HepG2 (cell line): ENCODE data around the gene SRSF3. TPM values are rescaled to one million over a fixed set of nuclear protein-coding genes. Genes with fewer than 3 reads are reported as not detected.
A peak's percentile ranks its signal among the peaks of the same experiment; 100 is the strongest.

Source experiments
- HNF4G ChIP-seq, 2 experiments: sonication (generic) in 1 of 2; formaldehyde crosslinking in 1 of 2; IDR thresholded peaks; 2 replicates each; pipeline versions ENCODE4 v1.4.0 to v1.6.1; 2011 to 2020; ENCODE audit warnings: borderline replicate concordance in 2 of 2, low read depth in 2 of 2, mild to moderate bottlenecking in 2 of 2, low read length in 1 of 2, missing genetic modification reagents in 1 of 2, moderate library complexity in 1 of 2
- JUN ChIP-seq: sonication (generic); formaldehyde crosslinking; IDR thresholded peaks from 2 replicates; pipeline ENCODE4 v1.4.0; 2020; ENCODE audit warnings: mild to moderate bottlenecking, missing genetic modification reagents
- KDM2A ChIP-seq: sonication (generic); formaldehyde crosslinking; IDR thresholded peaks from 2 replicates; pipeline ENCODE4 v1.4.0; 2020; ENCODE audit warnings: low read depth, missing genetic modification reagents, borderline replicate concordance
- MYNN ChIP-seq: sonication (generic); formaldehyde crosslinking; IDR thresholded peaks from 2 replicates; pipeline ENCODE4 v1.4.0; 2020; ENCODE audit warnings: mild to moderate bottlenecking, low read depth, missing genetic modification reagents
- NPAS2 ChIP-seq: sonication (generic); formaldehyde crosslinking; IDR thresholded peaks from 2 replicates; pipeline ENCODE4 v1.8.0; 2022; ENCODE audit warnings: mild to moderate bottlenecking, missing genetic modification reagents, borderline replicate concordance
- PCBP1 ChIP-seq: fragments of 200-400 bp; formaldehyde crosslinking; IDR thresholded peaks from 2 replicates; pipeline ENCODE4 v1.6.1; 2017; ENCODE audit warnings: mild to moderate bottlenecking, low read depth, low read length, borderline replicate concordance
- REPIN1 ChIP-seq: sonication (generic); formaldehyde crosslinking; IDR thresholded peaks from 2 replicates; pipeline ENCODE4 v1.8.0; 2022; ENCODE audit warnings: missing genetic modification reagents, low read depth, mild to moderate bottlenecking, borderline replicate concordance
- RXRA ChIP-seq: sonication (generic); formaldehyde crosslinking; IDR thresholded peaks from 2 replicates; pipeline ENCODE4 v1.5.1; 2020; ENCODE audit warnings: missing genetic modification reagents
- SP2 ChIP-seq: sonication (generic); formaldehyde crosslinking; IDR thresholded peaks from 2 replicates; pipeline ENCODE4 v1.5.1; 2020; ENCODE audit warnings: mild to moderate bottlenecking, missing genetic modification reagents
- TP53 ChIP-seq: sonication (generic); formaldehyde crosslinking; conservative IDR thresholded peaks from 2 replicates; pipeline ENCODE4 v1.4.0; 2020; ENCODE audit warnings: missing genetic modification reagents
- TSC22D2 ChIP-seq: sonication (generic); formaldehyde crosslinking; IDR thresholded peaks from 2 replicates; pipeline ENCODE4 v1.5.1; 2020; ENCODE audit warnings: missing genetic modification reagents, mild to moderate bottlenecking, borderline replicate concordance
- XRCC5 ChIP-seq: fragments of 200-400 bp; formaldehyde crosslinking; optimal IDR thresholded peaks from 2 replicates; pipeline ENCODE3; 2017; ENCODE audit warnings: mild to moderate bottlenecking, low read length
- ZBTB34 ChIP-seq: sonication (generic); formaldehyde crosslinking; IDR thresholded peaks from 2 replicates; pipeline ENCODE4 v1.8.0; 2022; ENCODE audit warnings: mild to moderate bottlenecking, missing genetic modification reagents
- ZC3H4 ChIP-seq: sonication (generic); formaldehyde crosslinking; IDR thresholded peaks from 2 replicates; pipeline ENCODE4 v1.4.0; 2020; ENCODE audit warnings: missing genetic modification reagents, borderline replicate concordance
- ZNF10 ChIP-seq: sonication (generic); formaldehyde crosslinking; IDR thresholded peaks from 2 replicates; pipeline ENCODE4 v1.4.0; 2020; ENCODE audit warnings: mild to moderate bottlenecking, low read depth, missing genetic modification reagents, borderline replicate concordance
- ZNF3 ChIP-seq: IDR thresholded peaks from 2 replicates; pipeline ENCODE4 v1.7.0; 2017; ENCODE audit warnings: inconsistent platforms
- ZNF331 ChIP-seq: sonication (generic); formaldehyde crosslinking; IDR thresholded peaks from 2 replicates; pipeline ENCODE4 v1.4.0; 2020; ENCODE audit warnings: missing genetic modification reagents
- ZNF337 ChIP-seq: sonication (generic); formaldehyde crosslinking; IDR thresholded peaks from 2 replicates; pipeline ENCODE4 v1.5.1; 2020; ENCODE audit warnings: missing genetic modification reagents, low read depth, mild to moderate bottlenecking, borderline replicate concordance
- ZNF354B ChIP-seq: sonication (generic); formaldehyde crosslinking; IDR thresholded peaks from 2 replicates; pipeline ENCODE4 v1.8.0; 2022; ENCODE audit warnings: mild to moderate bottlenecking, missing genetic modification reagents
- ZNF709 ChIP-seq: sonication (generic); formaldehyde crosslinking; IDR thresholded peaks from 2 replicates; pipeline ENCODE4 v1.5.0; 2020; ENCODE audit warnings: mild to moderate bottlenecking, missing genetic modification reagents
- ZNF710 ChIP-seq: sonication (generic); formaldehyde crosslinking; IDR thresholded peaks from 2 replicates; pipeline ENCODE4 v1.5.0; 2020; ENCODE audit warnings: mild to moderate bottlenecking, missing genetic modification reagents, borderline replicate concordance
- ZNF775 ChIP-seq: sonication (generic); formaldehyde crosslinking; IDR thresholded peaks from 2 replicates; pipeline ENCODE4 v1.4.0; 2020; ENCODE audit warnings: missing genetic modification reagents, mild to moderate bottlenecking, moderate library complexity, borderline replicate concordance
- ZSCAN30 ChIP-seq: sonication (generic); formaldehyde crosslinking; IDR thresholded peaks from 2 replicates; pipeline ENCODE4 v1.5.0; 2020; ENCODE audit warnings: mild to moderate bottlenecking, missing genetic modification reagents
- polyA plus RNA-seq, 8 experiments: library from polyadenylated mRNA; depleted of rRNA in 3 of 8; stranded (reverse) in 7 of 8; unstranded in 1 of 8; fragments of >200 nt; fragmentation: Illumina TruSeq in 4 of 8; extraction: Trizol in 4 of 8; gene quantifications; 2 replicates each; pipeline versions ENCODE4 v1.2.1 to v1.2.3, GENCODE V29; 2011 to 2016; ENCODE audit warnings: low read depth in 4 of 8, missing spikeins in 1 of 8, mixed read lengths in 1 of 8; ENCODE audit not compliant: insufficient read depth in 1 of 8
- total RNA-seq, 5 experiments: library from RNA; depleted of rRNA; stranded (reverse); fragments of >200 nt; fragmentation: Illumina TruSeq; extraction: Trizol; gene quantifications; 2 replicates each; pipeline ENCODE4 v1.2.3, GENCODE V29; 2016; ENCODE audit warnings: low read depth in 1 of 5
- TF ChIP-seq, protein P1 (sequence below): sonication (generic); formaldehyde crosslinking; IDR thresholded peaks from 2 replicates; pipeline ENCODE4 v1.9.0; 2021; ENCODE audit warnings: missing genetic modification reagents, mild to moderate bottlenecking, borderline replicate concordance

Gene SRSF3
- total and polyA plus RNA-seq, 2 of the 13 experiments (the other 11 are each of a cell fraction or from before 2014, with no cell fraction given) = 206 to 684 TPM

- TF ChIP-seq ZBTB34 (CRISPR knock-in tag) = peak; percentile 64; the same call in 1 of the 2 replicates
- TF ChIP-seq ZNF354B (CRISPR knock-in tag) = peak; percentile 65; the same call in 1 of the 2 replicates
- TF ChIP-seq ZSCAN30 (CRISPR knock-in tag) = no peak
- no peak; the same call in 1 of the 2 replicates for TF ChIP-seq KDM2A (CRISPR knock-in tag)
- no peak for TF ChIP-seq SP2 (CRISPR knock-in tag)
- no peak for TF ChIP-seq ZNF331 (CRISPR knock-in tag)
- TF ChIP-seq MYNN = no peak
- no peak for TF ChIP-seq XRCC5
- TF ChIP-seq ZNF775 (CRISPR knock-in tag) = no peak
- TF ChIP-seq ZNF10 (CRISPR knock-in tag) = no peak
- peak; percentile 29; the same call in 1 of the 2 replicates for TF ChIP-seq REPIN1 (CRISPR knock-in tag)
- TF ChIP-seq NPAS2 (CRISPR knock-in tag) = no peak
- no peak for TF ChIP-seq TSC22D2
- TF ChIP-seq ZNF337 (CRISPR knock-in tag) = no peak
- TF ChIP-seq ZNF710 (CRISPR knock-in tag) = peak; percentile 68; the same call in 1 of the 2 replicates
- TF ChIP-seq RXRA = peak; percentile 35; the same call in 1 of the 2 replicates
- no peak for TF ChIP-seq PCBP1
- no peak for TF ChIP-seq JUN (CRISPR knock-in tag)
- TF ChIP-seq HNF4G (IDR thresholded peaks at IDR 0.05; ENCODE audit: borderline replicate concordance, low read depth, low read length) = peak; percentile 78
- peak; percentile 63 for TF ChIP-seq HNF4G (CRISPR knock-in tag; IDR thresholded peaks at IDR 0.05; ENCODE audit: borderline replicate concordance, low read depth)
- TF ChIP-seq ZNF3 (CRISPR knock-in tag) = no peak
- TF ChIP-seq TP53 (CRISPR knock-in tag) = 0 out of 2 replicates have a peak, but pooled peaks have one; percentile 51
- no peak for TF ChIP-seq ZC3H4
- no peak for TF ChIP-seq ZNF709 (CRISPR knock-in tag)
- TF ChIP-seq, protein P1, sequence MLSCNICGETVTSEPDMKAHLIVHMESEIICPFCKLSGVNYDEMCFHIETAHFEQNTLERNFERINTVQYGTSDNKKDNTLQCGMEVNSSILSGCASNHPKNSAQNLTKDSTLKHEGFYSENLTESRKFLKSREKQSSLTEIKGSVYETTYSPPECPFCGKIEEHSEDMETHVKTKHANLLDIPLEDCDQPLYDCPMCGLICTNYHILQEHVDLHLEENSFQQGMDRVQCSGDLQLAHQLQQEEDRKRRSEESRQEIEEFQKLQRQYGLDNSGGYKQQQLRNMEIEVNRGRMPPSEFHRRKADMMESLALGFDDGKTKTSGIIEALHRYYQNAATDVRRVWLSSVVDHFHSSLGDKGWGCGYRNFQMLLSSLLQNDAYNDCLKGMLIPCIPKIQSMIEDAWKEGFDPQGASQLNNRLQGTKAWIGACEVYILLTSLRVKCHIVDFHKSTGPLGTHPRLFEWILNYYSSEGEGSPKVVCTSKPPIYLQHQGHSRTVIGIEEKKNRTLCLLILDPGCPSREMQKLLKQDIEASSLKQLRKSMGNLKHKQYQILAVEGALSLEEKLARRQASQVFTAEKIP = no peak
Measured at GRCh38 chr6:36608788-36609563, 14.8 kb downstream of the SRSF3 start (continued).
